Epithelial cell of esophagus (primary cell): Measurements from ENCODE around the gene STAG2.
"Not testable (repeated sequence)": the region's sequence is repeated elsewhere in the genome, so short reads cannot be mapped to it uniquely, and the experiment has no call there.

Source experiments
- DNase-seq: peaks from one replicate; pipeline ENCODE4 v3.0.0; 2010; ENCODE audit warnings: low read depth
- H3K4me3 ChIP-seq: 2 replicates; pipeline ENCODE4 v1.5.1; 2011; ENCODE audit warnings: mild to moderate bottlenecking, low read length, control low read depth
- TF ChIP-seq, protein P1 (sequence below): IDR thresholded peaks from 2 replicates; pipeline ENCODE4 v1.5.1; 2011; ENCODE audit warnings: low read depth, mild to moderate bottlenecking, low read length, control low read depth, inconsistent platforms; ENCODE audit not compliant: insufficient read depth; ENCODE audit errors: missing control alignments

The STAG2 gene

DNA sequence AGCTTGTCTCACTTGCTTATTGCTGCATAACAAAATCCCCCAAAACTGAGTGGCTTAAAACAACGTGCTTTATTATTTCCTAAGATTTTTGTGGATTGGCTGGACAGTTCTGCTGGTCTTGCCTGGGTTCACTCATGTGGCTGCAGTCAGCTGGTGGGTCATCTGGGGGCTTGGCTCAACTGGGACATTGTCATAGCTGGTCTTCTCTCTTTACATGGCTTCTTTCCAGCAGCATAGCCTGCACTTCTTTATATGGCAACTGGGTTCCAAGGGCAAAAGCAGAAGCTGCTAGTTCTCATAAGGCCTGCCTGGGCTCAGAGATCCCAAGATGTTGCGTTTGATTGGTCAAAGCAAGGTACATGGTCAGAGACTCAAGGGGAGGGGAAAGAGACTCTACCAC is 33.7 kb upstream of the STAG2 start:
- no peak for DNase-seq
- TF ChIP-seq, protein P1, sequence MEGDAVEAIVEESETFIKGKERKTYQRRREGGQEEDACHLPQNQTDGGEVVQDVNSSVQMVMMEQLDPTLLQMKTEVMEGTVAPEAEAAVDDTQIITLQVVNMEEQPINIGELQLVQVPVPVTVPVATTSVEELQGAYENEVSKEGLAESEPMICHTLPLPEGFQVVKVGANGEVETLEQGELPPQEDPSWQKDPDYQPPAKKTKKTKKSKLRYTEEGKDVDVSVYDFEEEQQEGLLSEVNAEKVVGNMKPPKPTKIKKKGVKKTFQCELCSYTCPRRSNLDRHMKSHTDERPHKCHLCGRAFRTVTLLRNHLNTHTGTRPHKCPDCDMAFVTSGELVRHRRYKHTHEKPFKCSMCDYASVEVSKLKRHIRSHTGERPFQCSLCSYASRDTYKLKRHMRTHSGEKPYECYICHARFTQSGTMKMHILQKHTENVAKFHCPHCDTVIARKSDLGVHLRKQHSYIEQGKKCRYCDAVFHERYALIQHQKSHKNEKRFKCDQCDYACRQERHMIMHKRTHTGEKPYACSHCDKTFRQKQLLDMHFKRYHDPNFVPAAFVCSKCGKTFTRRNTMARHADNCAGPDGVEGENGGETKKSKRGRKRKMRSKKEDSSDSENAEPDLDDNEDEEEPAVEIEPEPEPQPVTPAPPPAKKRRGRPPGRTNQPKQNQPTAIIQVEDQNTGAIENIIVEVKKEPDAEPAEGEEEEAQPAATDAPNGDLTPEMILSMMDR, result no peak
- no peak overlapping the region for H3K4me3 ChIP-seq

DNA sequence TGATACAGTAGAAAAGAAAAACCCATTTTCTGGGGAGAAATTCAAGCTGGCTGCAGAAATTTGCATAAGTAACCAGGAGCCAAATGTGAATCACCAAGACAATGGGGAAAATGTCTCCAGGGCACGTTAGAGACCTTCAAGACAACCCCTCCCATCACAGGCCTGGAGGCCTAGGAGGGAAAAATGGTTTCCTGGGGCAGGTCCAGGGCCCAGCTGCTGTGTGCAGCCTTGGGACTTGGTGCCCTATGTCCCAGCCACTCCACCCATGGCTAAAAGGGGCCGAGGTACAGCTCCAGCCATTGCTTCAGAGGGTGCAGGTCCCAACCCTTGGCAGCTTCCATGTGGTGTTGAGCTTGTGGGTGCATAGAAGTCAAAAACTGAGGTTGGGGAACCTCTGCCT is 29.5 kb upstream of the STAG2 start:
- not testable (repeated sequence) for H3K4me3 ChIP-seq, DNase-seq

DNA sequence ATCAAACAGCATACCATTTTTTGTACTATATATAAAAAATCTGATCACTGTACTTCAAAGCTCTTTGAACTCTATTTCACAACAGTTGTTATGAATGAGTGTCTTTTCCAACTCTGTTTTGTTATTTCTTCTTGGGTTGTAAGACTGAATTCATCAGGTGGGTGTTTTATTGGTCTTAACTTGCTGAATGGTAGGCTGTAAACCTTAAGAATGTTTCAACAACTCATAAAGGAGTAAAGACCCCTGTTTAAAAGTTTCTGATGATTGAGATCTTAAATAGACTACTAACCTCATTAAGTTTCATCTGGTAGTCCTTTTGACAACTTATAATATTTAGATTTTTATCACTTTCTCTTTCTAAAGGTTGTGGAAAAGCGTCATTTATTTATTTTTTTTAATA is 18.4 kb upstream of the STAG2 start:
- DNase-seq, result no peak
- TF ChIP-seq, protein P1, result no peak
- H3K4me3 ChIP-seq, result no peak overlapping the region

DNA sequence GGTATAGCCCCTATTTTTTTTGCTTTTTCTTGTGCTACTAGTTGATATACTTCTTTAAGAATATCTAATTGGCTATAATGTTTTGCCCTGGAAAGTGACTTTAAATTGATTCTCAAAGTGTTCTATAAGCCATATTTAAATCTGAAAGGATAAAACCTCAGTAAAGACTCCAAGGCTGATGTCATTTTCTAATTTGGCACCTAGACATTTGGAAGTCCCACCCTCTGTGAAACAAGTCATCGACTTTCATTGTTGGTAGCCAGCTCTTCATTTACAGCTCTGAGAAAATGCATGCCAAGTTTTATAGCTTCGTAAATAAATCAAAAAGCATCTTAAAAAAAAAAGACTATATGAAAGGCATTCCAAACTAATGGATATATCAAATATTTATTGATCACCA is 18.0 kb upstream of the STAG2 start:
- TF ChIP-seq, protein P1, result no peak
- DNase-seq, result no peak
- H3K4me3 ChIP-seq, result no peak overlapping the region

DNA sequence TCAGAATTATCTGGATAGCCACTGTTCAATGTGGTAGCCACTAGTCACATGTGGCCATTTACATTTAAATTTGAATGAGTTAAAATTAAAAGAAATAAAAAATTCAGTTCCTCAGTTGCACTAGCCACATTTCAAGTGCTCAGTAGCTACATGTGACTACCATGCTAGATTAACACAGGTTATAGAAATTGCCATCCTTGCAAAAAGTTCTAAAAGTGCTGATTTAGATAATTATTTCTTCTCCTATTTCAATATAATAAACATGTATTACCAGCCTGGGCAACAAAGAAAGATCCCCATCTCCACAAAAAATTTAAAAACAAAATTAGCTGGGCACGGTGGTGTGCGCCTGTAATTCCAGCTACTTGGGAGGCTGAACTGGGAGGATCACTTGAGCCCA is 11.7 kb upstream of the STAG2 start:
- TF ChIP-seq, protein P1, result no peak
- no peak overlapping the region for H3K4me3 ChIP-seq
- no peak for DNase-seq

DNA sequence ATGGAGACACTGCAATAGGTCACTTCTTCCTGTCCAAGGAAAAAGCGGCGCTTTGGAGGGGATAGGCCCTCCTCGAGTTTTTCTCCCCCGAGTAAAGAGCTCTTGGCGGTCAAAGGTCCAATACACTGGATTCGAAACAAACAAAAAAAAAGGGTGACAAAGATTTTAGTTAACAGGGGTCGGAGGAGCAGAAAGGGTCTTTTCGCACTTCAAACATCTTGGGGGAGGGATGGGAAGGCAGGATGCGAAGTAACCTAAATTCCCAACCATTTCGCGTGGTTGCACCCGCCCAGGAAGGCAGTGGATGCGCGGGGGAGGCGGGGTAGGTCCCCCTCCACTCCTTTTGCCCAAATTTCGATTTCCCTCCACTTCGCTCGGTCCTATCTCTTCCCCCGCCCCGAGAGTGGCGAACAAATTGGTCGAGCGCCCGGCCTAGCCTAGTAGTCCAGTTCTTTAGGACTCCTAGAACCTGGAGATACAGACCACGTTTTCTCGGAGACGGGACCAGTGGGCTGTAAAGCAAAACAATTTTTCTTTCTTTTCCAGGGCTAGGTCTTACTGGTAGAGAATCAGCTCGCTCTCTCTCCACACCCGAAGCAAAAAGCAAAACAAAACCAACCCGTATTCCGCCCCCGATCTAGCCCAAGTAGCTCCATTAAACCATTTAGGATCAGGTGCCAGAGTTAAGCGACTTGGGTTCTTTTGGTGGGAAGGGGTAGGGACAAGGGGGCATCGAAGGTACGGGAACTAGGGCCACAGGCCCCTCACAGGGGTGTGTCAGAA is 2.0 kb upstream of the STAG2 start:
- H3K4me3 ChIP-seq, result peak overlapping the region; percentile 61
- DNase-seq, result peak; percentile 18
- TF ChIP-seq, protein P1, result no peak

DNA sequence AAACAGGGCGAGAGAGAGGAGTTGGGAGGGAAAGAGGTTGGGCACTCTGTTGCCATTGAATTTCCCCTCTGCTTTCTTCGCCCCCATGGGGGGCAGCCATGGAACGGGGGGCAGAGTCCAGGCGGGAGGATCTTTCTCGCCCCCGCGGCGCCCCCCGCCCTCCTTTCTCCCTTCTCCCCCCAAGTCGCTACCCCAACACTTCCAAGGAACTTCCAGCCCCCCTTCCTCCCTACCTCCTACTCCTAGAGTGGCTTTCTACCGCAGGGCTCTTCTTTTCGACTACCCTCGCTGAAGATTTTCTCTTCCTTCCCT is 594 bp upstream of the STAG2 start:
- DNase-seq, result no peak
- H3K4me3 ChIP-seq, result peak overlapping the region; percentile 56
- TF ChIP-seq, protein P1, result no peak

DNA sequence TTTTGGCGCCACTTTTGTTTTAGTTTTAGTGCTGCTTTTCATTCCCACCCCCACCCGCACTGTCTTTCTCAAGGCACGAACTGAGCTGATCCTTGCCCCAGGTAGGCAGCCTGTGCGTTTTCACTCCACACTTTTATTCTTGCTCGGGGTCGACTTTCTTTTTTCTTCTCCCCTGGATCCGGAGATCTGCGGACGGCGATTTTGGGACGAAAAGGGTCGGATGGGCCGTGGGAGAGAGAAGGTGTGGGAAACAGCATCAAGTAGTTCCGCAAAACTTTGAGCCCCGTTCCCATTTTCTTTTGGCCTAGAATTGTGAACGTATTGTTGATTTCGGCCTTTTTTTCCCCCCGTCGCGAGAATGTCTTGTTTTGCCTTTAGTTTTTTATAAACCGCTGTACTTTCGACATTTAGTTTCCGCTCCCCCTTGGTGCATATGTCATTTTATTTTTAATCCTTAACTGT is 531 bp downstream of the STAG2 start:
- DNase-seq, result peak; percentile 24
- H3K4me3 ChIP-seq, result peak overlapping the region; percentile 56
- TF ChIP-seq, protein P1, result no peak
